ENCODE results near the gene CDK14.

The CDK14 gene

GRCh38 chr7:91182819-91183764 is 587.0 kb downstream of the CDK14 start:
- Histone ChIP-seq H3K27ac (ENCODE audit: low read depth, low read length, poor library complexity, severe bottlenecking) (no peak overlapping the region), H3K4me1 (ENCODE audit: insufficient read depth, low read length, severe bottlenecking) (no peaks in the 10 kb centered on the region), H3K79me2 (ENCODE audit: insufficient read depth, low read length) (no peaks in the 10 kb centered on the region), H3K36me3 (ENCODE audit: insufficient read depth, low read length) (no peaks in the 10 kb centered on the region), H3K9me2 (ENCODE audit: low read depth, low read length) (no peaks in the 10 kb centered on the region), H3K9me3 (ENCODE audit: low read length) (no peaks in the 10 kb centered on the region), H3K9ac (ENCODE audit: low read length) (no peak overlapping the region), H3F3A (ENCODE audit: insufficient read depth, low read length) (no peaks in the 10 kb centered on the region; the same call in 1 of the 2 replicates), H3K4me3 (ENCODE audit: low read depth, low read length, poor library complexity, severe bottlenecking) (no peak overlapping the region), H2AFZ (ENCODE audit: low read length) (no peak overlapping the region), H3K4me2 (ENCODE audit: low read length) (no peak overlapping the region), H3K27me3 (ENCODE audit: insufficient read depth, low read length) (no peaks in the 10 kb centered on the region), H4K20me1 (ENCODE audit: insufficient read depth, low read length) (no peaks in the 10 kb centered on the region)
- no peak for TF ChIP-seq CTCF (IDR thresholded peaks at IDR 0.05; ENCODE audit: low read length)
- no peak for TF ChIP-seq EZH2 (IDR thresholded peaks at IDR 0.05; ENCODE audit: borderline replicate concordance, low read length)

GRCh38 chr7:91185771-91186170 is 589.6 kb downstream of the CDK14 start:
- Histone ChIP-seq H3K27ac (ENCODE audit: low read depth, low read length, poor library complexity, severe bottlenecking) (no peak overlapping the region), H2AFZ (ENCODE audit: low read length) (no peak overlapping the region), H3K36me3 (ENCODE audit: insufficient read depth, low read length) (no peaks in the 10 kb centered on the region), H3K79me2 (ENCODE audit: insufficient read depth, low read length) (no peaks in the 10 kb centered on the region), H3K9me2 (ENCODE audit: low read depth, low read length) (no peaks in the 10 kb centered on the region), H3K9ac (ENCODE audit: low read length) (no peak overlapping the region), H4K20me1 (ENCODE audit: insufficient read depth, low read length) (no peaks in the 10 kb centered on the region), H3K9me3 (ENCODE audit: low read length) (no peaks in the 10 kb centered on the region), H3K4me2 (ENCODE audit: low read length) (no peak overlapping the region), H3K27me3 (ENCODE audit: insufficient read depth, low read length) (no peaks in the 10 kb centered on the region), H3F3A (ENCODE audit: insufficient read depth, low read length) (no peaks in the 10 kb centered on the region; the same call in 1 of the 2 replicates), H3K4me1 (ENCODE audit: insufficient read depth, low read length, severe bottlenecking) (no peaks in the 10 kb centered on the region), H3K4me3 (ENCODE audit: low read depth, low read length, poor library complexity, severe bottlenecking) (no peak overlapping the region)
- TF ChIP-seq CTCF (IDR thresholded peaks at IDR 0.05; ENCODE audit: low read length), result no peak
- no peak for TF ChIP-seq EZH2 (IDR thresholded peaks at IDR 0.05; ENCODE audit: borderline replicate concordance, low read length)

- H2AFZ ChIP-seq (ENCODE audit: low read length), result no peak overlapping the region
- no peak overlapping the region for H3K27ac ChIP-seq (ENCODE audit: low read depth, low read length, poor library complexity, severe bottlenecking)
- H3K79me2 ChIP-seq (ENCODE audit: insufficient read depth, low read length), result no peaks in the 10 kb centered on the region
- no peaks in the 10 kb centered on the region; the same call in 1 of the 2 replicates for H3F3A ChIP-seq (ENCODE audit: insufficient read depth, low read length)
- no peak overlapping the region for H3K4me3 ChIP-seq (ENCODE audit: low read depth, low read length, poor library complexity, severe bottlenecking)
- no peaks in the 10 kb centered on the region for H3K4me1 ChIP-seq (ENCODE audit: insufficient read depth, low read length, severe bottlenecking)
- no peaks in the 10 kb centered on the region for H3K27me3 ChIP-seq (ENCODE audit: insufficient read depth, low read length)
- no peaks in the 10 kb centered on the region for H3K9me2 ChIP-seq (ENCODE audit: low read depth, low read length)
- H3K4me2 ChIP-seq (ENCODE audit: low read length), result no peak overlapping the region
- H3K9me3 ChIP-seq (ENCODE audit: low read length), result no peaks in the 10 kb centered on the region
- no peak overlapping the region for H3K9ac ChIP-seq (ENCODE audit: low read length)
- TF ChIP-seq CTCF (IDR thresholded peaks at IDR 0.05; ENCODE audit: low read length), result no peak
- TF ChIP-seq EZH2 (IDR thresholded peaks at IDR 0.05; ENCODE audit: borderline replicate concordance, low read length), result no peak
- no peaks in the 10 kb centered on the region for H3K36me3 ChIP-seq (ENCODE audit: insufficient read depth, low read length)
- no peaks in the 10 kb centered on the region for H4K20me1 ChIP-seq (ENCODE audit: insufficient read depth, low read length)
Measured at GRCh38 chr7:91187061-91187460, 590.9 kb downstream of the CDK14 start.
